ENCODE data around the gene INTS15.
"Not testable (repeated sequence)": the region's sequence is repeated elsewhere in the genome, so short reads cannot be mapped to it uniquely, and the experiment has no call there.

The INTS15 gene

DNA sequence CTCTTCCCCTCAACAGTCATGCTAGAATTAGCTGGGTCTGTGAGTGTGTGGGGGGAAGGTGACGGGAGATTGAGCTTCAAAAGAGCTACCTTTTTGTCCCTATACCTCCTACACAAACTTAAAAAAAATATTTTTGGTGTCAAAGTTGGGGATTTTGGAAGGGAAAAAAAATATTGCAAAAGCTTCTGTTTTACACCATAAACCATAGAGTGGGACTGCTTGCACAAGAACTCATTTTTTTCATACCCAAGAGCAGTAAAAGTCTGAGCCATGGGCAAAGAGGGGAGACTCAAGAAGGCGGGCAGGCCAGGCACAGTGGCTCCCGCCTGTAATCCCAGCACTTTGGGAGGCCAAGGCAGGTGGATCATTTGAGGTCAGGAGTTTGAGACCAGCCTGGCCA, 21.9 kb upstream of the INTS15 start:
- Histone ChIP-seq H3K9me3 (ENCODE audit: severe bottlenecking) (no peaks in the 10 kb centered on the region), H3K27ac (ENCODE audit: poor library complexity, severe bottlenecking) (no peak overlapping the region), H3K4me3 (ENCODE audit: severe bottlenecking) (no peak overlapping the region), H3K36me3 (ENCODE audit: low read depth) (no peaks in the 10 kb centered on the region), H3K27me3 (ENCODE audit: insufficient read depth, poor library complexity, severe bottlenecking) (no peaks in the 10 kb centered on the region), H3K4me1 (ENCODE audit: insufficient read depth, poor library complexity, severe bottlenecking) (no peaks in the 10 kb centered on the region)
- DNase-seq (ENCODE audit: low spot score) (no peak), ATAC-seq (ENCODE audit: low read depth) (no peak)
- TF ChIP-seq, protein P1, sequence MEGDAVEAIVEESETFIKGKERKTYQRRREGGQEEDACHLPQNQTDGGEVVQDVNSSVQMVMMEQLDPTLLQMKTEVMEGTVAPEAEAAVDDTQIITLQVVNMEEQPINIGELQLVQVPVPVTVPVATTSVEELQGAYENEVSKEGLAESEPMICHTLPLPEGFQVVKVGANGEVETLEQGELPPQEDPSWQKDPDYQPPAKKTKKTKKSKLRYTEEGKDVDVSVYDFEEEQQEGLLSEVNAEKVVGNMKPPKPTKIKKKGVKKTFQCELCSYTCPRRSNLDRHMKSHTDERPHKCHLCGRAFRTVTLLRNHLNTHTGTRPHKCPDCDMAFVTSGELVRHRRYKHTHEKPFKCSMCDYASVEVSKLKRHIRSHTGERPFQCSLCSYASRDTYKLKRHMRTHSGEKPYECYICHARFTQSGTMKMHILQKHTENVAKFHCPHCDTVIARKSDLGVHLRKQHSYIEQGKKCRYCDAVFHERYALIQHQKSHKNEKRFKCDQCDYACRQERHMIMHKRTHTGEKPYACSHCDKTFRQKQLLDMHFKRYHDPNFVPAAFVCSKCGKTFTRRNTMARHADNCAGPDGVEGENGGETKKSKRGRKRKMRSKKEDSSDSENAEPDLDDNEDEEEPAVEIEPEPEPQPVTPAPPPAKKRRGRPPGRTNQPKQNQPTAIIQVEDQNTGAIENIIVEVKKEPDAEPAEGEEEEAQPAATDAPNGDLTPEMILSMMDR (IDR thresholded peaks at IDR 0.05; ENCODE audit: poor library complexity, severe bottlenecking), result no peak

DNA sequence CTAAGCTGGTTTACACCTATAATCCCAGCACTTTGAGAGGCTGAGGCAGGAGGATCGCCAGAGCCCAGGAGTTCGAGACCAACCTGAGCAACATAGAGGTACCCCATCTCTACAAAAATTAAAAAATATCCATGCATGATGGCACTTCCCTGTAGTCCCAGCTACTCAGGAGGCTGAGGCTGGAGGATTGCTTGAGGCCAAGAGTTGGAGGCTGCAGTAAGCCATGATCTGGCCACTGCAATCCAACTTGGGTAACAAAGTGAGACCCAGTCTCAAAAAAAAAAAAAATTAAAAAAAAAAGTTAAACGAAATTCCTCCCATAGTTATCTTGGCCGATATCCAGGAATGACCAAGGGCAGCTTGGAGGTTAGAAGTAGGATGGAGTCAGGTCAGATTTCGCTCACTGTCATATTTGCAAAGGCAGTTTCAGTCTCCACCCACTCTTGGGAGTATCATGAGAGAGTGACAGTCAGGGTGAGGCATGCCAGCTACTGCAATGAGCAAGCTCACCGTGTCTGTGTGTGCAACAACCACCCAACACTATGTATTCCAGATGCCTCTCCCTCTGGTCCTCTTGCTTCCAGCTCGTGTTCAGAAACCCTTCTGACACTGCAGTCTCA, 18.6 kb upstream of the INTS15 start:
- no peak overlapping the region for H3K4me3 ChIP-seq (ENCODE audit: severe bottlenecking)
- no peaks in the 10 kb centered on the region for H3K9me3 ChIP-seq (ENCODE audit: severe bottlenecking)
- no peak overlapping the region for H3K27ac ChIP-seq (ENCODE audit: poor library complexity, severe bottlenecking)
- no peaks in the 10 kb centered on the region for H3K27me3 ChIP-seq (ENCODE audit: insufficient read depth, poor library complexity, severe bottlenecking)
- H3K4me1 ChIP-seq (ENCODE audit: insufficient read depth, poor library complexity, severe bottlenecking), result no peaks in the 10 kb centered on the region
- TF ChIP-seq, protein P1 (IDR thresholded peaks at IDR 0.05; ENCODE audit: poor library complexity, severe bottlenecking), result no peak
- ATAC-seq (ENCODE audit: low read depth) (peak; percentile 42; the same call in 2 of the 3 replicates), DNase-seq (ENCODE audit: low spot score) (no peak)
- no peaks in the 10 kb centered on the region for H3K36me3 ChIP-seq (ENCODE audit: low read depth)

DNA sequence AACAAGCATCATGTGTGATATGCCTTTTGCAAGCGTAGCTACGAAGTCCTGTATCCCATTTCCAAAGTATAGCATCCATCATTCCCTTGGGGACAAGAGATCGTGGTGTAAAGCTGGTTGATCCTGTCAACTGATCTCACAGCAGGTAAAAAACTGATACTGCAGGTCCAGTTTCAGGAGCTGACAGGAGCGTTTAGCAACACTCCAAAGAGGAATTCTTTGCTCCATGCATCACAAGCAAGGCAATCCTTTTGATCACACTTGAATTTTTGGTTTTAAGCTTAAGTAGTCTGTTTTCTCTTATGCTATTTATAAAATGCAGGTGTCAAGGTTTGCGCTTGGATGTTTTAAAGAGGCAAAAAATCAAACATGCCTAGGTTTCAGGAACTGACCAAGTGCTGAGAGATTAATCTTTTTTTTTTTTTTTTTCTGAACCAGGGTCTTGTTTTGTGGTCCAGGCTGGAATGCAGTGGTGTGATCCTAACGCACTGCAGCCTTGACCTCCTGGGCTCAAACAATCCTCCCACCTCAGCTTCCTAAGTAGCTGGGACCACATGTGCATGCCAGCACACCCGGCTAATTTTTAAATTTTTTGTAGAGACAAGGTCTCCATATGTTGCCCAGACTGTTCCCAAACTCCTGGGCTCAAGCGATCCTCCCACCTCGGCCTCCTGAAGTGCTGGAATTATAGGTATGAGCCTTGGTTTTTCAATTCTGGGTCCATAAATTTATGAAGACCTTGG, 14.4 kb upstream of the INTS15 start:
- TF ChIP-seq, protein P1 (IDR thresholded peaks at IDR 0.05; ENCODE audit: poor library complexity, severe bottlenecking), result no peak
- DNase-seq (ENCODE audit: low spot score) (no peak), ATAC-seq (ENCODE audit: low read depth) (no peak)
- H3K36me3 ChIP-seq (ENCODE audit: low read depth), result peaks cover 17% of the 10 kb centered on the region
- no peak overlapping the region for H3K4me3 ChIP-seq (ENCODE audit: severe bottlenecking)
- H3K27ac ChIP-seq (ENCODE audit: poor library complexity, severe bottlenecking), result no peak overlapping the region
- H3K27me3 ChIP-seq (ENCODE audit: insufficient read depth, poor library complexity, severe bottlenecking), result no peaks in the 10 kb centered on the region
- H3K9me3 ChIP-seq (ENCODE audit: severe bottlenecking), result no peaks in the 10 kb centered on the region
- no peaks in the 10 kb centered on the region for H3K4me1 ChIP-seq (ENCODE audit: insufficient read depth, poor library complexity, severe bottlenecking)

DNA sequence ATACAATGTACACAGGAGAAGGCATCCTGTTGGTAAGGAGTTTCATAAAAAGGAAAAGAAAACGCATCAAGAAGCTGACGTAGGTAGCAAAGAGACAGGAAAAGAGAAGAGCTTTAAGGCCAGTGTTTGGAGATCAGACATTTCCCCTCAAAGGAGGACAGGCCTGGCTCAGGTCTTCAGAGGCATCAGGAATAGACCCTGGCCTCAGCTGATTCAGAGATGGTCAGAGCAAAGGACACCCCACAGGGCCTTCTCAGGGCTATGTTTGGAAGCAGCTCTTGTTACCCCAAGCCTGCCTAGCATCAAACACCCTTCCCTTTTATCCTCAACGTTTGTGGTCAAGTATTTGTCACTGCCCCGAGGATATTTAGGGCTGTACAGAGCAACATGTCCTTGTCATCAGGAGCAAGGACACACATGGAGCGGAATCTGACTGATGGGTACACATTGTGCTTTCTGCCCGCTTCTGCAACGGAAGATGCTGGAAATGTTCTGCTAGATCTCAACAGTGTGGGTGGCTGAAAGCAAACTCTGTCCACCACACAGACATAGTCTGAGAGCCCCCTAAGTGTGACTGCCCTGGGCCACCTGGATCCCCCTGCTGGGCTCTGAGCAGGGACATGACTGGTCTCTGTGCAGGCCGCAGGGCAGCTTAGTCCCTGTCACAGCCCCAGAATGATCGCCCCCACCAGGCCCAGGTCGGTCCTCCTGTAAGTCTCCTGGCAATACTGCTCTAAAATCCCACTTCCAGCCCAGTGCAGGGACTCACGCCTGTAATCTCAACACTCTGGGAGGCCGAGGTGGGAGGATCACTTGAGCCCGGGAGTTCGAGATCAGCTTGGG, 13.6 kb upstream of the INTS15 start:
- ATAC-seq (ENCODE audit: low read depth), result no peak
- no peaks in the 10 kb centered on the region for H3K4me1 ChIP-seq (ENCODE audit: insufficient read depth, poor library complexity, severe bottlenecking)

DNA sequence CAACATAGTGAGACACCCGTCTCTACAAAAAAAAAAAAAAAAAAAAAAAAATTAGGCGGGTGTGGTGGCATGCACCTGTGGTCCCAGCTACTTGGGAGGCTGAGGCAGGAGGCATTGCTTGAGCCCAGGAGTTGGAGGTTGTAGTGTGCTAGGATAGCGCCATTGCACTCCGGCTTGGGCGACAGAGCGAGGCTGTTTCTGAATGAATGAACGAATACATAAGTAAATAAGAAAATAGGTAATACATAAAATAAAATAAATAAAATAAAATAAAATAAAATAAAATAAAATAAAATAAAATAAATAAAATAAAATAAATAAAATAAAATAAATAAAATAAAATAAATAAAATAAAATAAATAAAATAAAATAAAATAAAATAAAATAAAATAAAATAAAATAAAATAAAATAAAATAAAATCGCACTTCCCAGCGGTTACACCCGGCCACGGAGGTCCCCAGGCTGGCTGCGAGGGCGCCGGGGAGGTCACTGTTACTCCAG, 12.9 kb upstream of the INTS15 start:
- not testable (repeated sequence) for H3K4me1 ChIP-seq (ENCODE audit: insufficient read depth, poor library complexity, severe bottlenecking); DNase-seq (ENCODE audit: low spot score); H3K27me3 ChIP-seq (ENCODE audit: insufficient read depth, poor library complexity, severe bottlenecking); H3K9me3 ChIP-seq (ENCODE audit: severe bottlenecking); ATAC-seq (ENCODE audit: low read depth)
- peak overlapping the region; percentile 54 for H3K27ac ChIP-seq (ENCODE audit: poor library complexity, severe bottlenecking)
- H3K36me3 ChIP-seq (ENCODE audit: low read depth), result peaks cover 32% of the 10 kb centered on the region
- H3K4me3 ChIP-seq (ENCODE audit: severe bottlenecking), result peak overlapping the region; percentile 71

More for the DNA sequence above, 13.6 kb upstream of the INTS15 start:
- Histone ChIP-seq H3K4me3 (ENCODE audit: severe bottlenecking) (peak overlapping the region; percentile 71), H3K27me3 (ENCODE audit: insufficient read depth, poor library complexity, severe bottlenecking) (no peaks in the 10 kb centered on the region), H3K36me3 (ENCODE audit: low read depth) (peaks cover 25% of the 10 kb centered on the region), H3K27ac (ENCODE audit: poor library complexity, severe bottlenecking) (no peak overlapping the region), H3K9me3 (ENCODE audit: severe bottlenecking) (no peaks in the 10 kb centered on the region)
- DNase-seq (ENCODE audit: low spot score), result no peak
- TF ChIP-seq, protein P1 (IDR thresholded peaks at IDR 0.05; ENCODE audit: poor library complexity, severe bottlenecking), result no peak

All from RWPE2 (cell line).